Measurements from ENCODE around the gene PKDCC. TPM values are rescaled to one million over a fixed set of nuclear protein-coding genes. Genes with fewer than 3 reads are reported as not detected.

PKDCC gene
- total and polyA plus RNA-seq, 2 of the 8 experiments (the other 6 are each of a cell fraction or from before 2014, with no cell fraction given), result 49.9 to 80.1 TPM

GRCh38 chr2:42105330-42106256 lies 57.8 kb downstream of the PKDCC start:
- Histone ChIP-seq H3K36me3 (ENCODE audit: control insufficient read depth in 2 of 4, insufficient read depth in 4 of 4, low read length in 3 of 4) (no peaks in the 10 kb centered on the region), H2BK12ac (ENCODE audit: low read depth, low read length) (0 out of 2 replicates have a peak overlapping the region, but pooled peaks have one; percentile 7), H4K91ac (replicated peaks; ENCODE audit: insufficient read length, low read length) (no peak overlapping the region), H3K18ac (ENCODE audit: extremely low read depth, low read length) (0 out of 2 replicates have a peak overlapping the region, but pooled peaks have one; percentile 49), H3K14ac (ENCODE audit: insufficient read length) (no peak overlapping the region), H2BK5ac (ENCODE audit: low read depth, low read length) (no peak overlapping the region), H3K4me3 (ENCODE audit: extremely low read depth in 1 of 4, insufficient read depth in 2 of 4, low read depth in 3 of 4, low read length in 4 of 4) (no peak overlapping the region), H2AK5ac (ENCODE audit: low read depth, low read length) (no peak overlapping the region), H4K8ac (ENCODE audit: extremely low read depth, insufficient read depth, low read length) (no peak overlapping the region), H2BK120ac (replicated peaks; ENCODE audit: low read depth, low read length) (no peak overlapping the region), H3K9me3 (ENCODE audit: insufficient read depth in 2 of 2, low read depth in 1 of 2, low read length in 1 of 2) (no peaks in the 10 kb centered on the region; a peak in 1 of 4 replicates), H2BK20ac (ENCODE audit: low read length) (no peak overlapping the region), H3K27ac (ENCODE audit: low read depth, low read length) (no peak overlapping the region), H4K5ac (ENCODE audit: insufficient read length, low read depth, low read length) (no peak overlapping the region), H3K4ac (replicated peaks; ENCODE audit: insufficient read length, low read depth, low read length) (no peak overlapping the region), H3K4me1 (replicated peaks in 1 of 4; ENCODE audit: control insufficient read depth in 3 of 4, insufficient read depth in 4 of 4, low read length in 3 of 4) (peaks cover 8 to 18% (median 13%) of the 10 kb centered on the region in 4 experiments), H3K4me2 (ENCODE audit: insufficient read depth in 1 of 2, low read depth in 2 of 2, low read length in 2 of 2) (0 out of 4 replicates have a peak overlapping the region, but pooled peaks of 1 of the 2 experiments have one; percentile 3), H3K79me2 (ENCODE audit: control insufficient read depth in 1 of 2, insufficient read depth in 2 of 2, low read length in 2 of 2) (no peaks in the 10 kb centered on the region), H3K56ac (replicated peaks; ENCODE audit: insufficient read length, low read depth, low read length) (no peak overlapping the region), H3K23ac (ENCODE audit: insufficient read length) (no peak overlapping the region), H2AFZ (ENCODE audit: low read length) (peak overlapping the region; percentile 78), H3K23me2 (ENCODE audit: low read depth, low read length) (peaks cover 2% of the 10 kb centered on the region; the same call in 1 of the 2 replicates), H3K9ac (replicated peaks in 1 of 4; ENCODE audit: extremely low read depth in 1 of 4, low read depth in 3 of 4, low read length in 3 of 4) (no peak overlapping the region), H3K27me3 (replicated peaks in 1 of 4; ENCODE audit: control insufficient read depth in 3 of 4, extremely low read depth in 1 of 4, insufficient read depth in 3 of 4, low read length in 3 of 4) (peaks cover 0 to 5% (median 0%) of the 10 kb centered on the region in 4 experiments; a peak in 3 of 7 replicates), H3K79me1 (ENCODE audit: low read depth, low read length) (no peaks in the 10 kb centered on the region), H4K20me1 (replicated peaks in 1 of 2; ENCODE audit: control insufficient read depth in 1 of 2, insufficient read depth in 2 of 2, low read length in 2 of 2) (no peaks in the 10 kb centered on the region), H2BK15ac (ENCODE audit: low read length) (peak overlapping the region; percentile 10; the same call in 1 of the 2 replicates)
- POLR2A ChIA-PET (ENCODE audit: partially characterized antibody), result interaction anchor here (1.1 to 1.2 kb wide), 2 partner anchors 28 to 34 kb away, joined by 3 read pairs; no protein-coding TSS in a partner anchor
- no peak for FAIRE-seq
- DNase-seq (ENCODE audit: low read depth in 1 of 2, low spot score in 2 of 2), result no peak
- 79% methylated on average over 14 of the region's 14 CpGs; no CpG with 5 or more reads in 1 of the 2 experiments for WGBS, 2 experiments (ENCODE audit: extremely low coverage in 1 of 2, insufficient coverage in 1 of 2, insufficient read length in 1 of 2, insufficient replicate concordance in 2 of 2, low coverage in 1 of 2, low lambda C conversion rate in 2 of 2, missing lambda C conversion rate in 1 of 2)
- CTCF ChIA-PET (ENCODE audit: partially characterized antibody), result interaction anchor here (0.8 to 1.8 kb wide), 10 partner anchors 9 to 134 kb away, joined by 3 to 13 read pairs (median 3); no protein-coding TSS in a partner anchor
- TF ChIP-seq TAF1 (IDR thresholded peaks at IDR 0.05; ENCODE audit: low read depth, low read length) (no peak), RNF2 (IDR thresholded peaks at IDR 0.05; ENCODE audit: borderline replicate concordance, low read depth, low read length, missing control alignments, poor library complexity, severe bottlenecking) (no peak), JUND (IDR thresholded peaks at IDR 0.05; ENCODE audit: low read length) (no peak), TEAD4 (IDR thresholded peaks at IDR 0.05; ENCODE audit: low read depth, low read length) (no peak), BRCA1 (IDR thresholded peaks at IDR 0.05; ENCODE audit: low read depth, low read length) (no peak), RAD21 (IDR thresholded peaks at IDR 0.05 in 1 of 2, conservative IDR thresholded peaks at IDR 0.05 in 1 of 2; ENCODE audit: low read depth in 2 of 2, low read length in 2 of 2) (no peak), CHD1 (IDR thresholded peaks at IDR 0.05; ENCODE audit: low read depth, low read length) (no peak), POU5F1 (IDR thresholded peaks at IDR 0.05; ENCODE audit: low read depth, low read length) (no peak), JUN (IDR thresholded peaks at IDR 0.05; ENCODE audit: low read depth, low read length) (no peak)
